GM18505 (cell line): ENCODE data around the gene ACLY.
A peak's percentile ranks its signal among the peaks of the same experiment; 100 is the strongest.
"Not testable (repeated sequence)": the region's sequence is repeated elsewhere in the genome, so short reads cannot be mapped to it uniquely, and the experiment has no call there.

Experiments
- ATAC-seq: cut with Tn5 transposase; IDR thresholded peaks from one replicate; pipeline ENCODE4 v1.9.1; 2021; ENCODE audit not compliant: unreplicated experiment
- POLR2A ChIP-seq: IDR thresholded peaks from 4 replicates; pipeline ENCODE4 v1.6.1; 2011; ENCODE audit warnings: borderline replicate concordance; ENCODE audit not compliant: insufficient read depth, insufficient read length; ENCODE audit errors: extremely low read depth

The ACLY gene

DNA sequence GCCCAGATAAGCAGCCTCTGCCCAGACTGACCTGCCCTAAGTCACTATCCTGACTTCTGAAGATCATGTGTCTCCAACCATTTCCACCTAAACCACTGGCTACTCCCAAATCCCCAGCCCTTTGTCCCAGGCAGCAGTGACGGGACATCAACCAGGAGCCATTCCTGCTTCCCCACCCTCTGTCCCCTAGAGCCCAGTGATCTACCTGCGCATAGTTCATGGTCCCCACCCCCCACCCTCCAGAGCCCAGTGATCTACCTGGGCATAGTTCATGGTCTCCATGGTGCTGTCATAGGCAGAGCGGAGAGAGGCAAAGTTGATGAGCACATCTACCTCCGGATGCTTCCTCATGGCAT is 26.8 kb downstream of the ACLY start:
- no peak for TF ChIP-seq POLR2A
- no peak for ATAC-seq

DNA sequence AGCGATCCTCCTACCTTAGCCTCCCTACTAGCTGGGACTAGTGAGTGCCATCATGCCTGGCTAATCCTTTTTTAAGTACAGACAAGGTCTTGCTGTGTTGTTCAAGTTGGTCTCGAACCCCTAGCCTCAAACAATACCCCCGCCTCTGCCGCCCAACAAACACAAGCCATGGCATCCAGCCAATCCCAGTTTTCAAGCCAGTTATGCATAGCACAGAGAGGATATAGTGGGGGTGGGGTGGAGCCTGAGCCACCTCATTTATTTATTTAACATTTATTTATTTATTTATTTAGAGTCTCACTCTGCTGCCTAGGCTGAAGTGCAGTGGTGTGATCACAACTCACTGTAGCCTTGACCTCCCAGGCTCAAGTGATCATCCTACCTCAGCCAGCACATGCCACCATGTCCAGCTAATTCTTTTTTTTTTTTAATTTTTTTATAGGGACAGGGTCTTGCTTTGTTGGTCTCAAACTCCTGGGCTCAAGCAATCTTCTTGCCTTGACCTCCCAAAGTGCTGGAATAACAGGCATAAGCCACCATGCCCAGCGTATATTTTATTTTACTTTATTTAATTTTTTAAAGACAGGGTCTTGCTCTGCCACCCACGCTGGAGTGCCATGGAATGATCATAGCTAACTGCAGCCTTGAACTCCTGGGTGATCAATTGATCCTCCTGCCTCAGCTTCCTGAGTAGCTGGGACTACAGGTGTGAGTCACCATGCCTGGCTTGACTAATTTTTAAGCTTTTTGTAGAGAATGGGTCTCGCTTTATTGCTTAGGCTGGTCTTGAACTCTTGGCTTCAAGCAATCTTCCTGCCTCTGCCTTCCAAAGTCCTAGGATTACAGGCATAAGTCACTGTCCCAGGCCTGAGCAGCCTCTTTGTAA is 27.4 kb downstream of the ACLY start:
- no peak for ATAC-seq
- TF ChIP-seq POLR2A: no peak

DNA sequence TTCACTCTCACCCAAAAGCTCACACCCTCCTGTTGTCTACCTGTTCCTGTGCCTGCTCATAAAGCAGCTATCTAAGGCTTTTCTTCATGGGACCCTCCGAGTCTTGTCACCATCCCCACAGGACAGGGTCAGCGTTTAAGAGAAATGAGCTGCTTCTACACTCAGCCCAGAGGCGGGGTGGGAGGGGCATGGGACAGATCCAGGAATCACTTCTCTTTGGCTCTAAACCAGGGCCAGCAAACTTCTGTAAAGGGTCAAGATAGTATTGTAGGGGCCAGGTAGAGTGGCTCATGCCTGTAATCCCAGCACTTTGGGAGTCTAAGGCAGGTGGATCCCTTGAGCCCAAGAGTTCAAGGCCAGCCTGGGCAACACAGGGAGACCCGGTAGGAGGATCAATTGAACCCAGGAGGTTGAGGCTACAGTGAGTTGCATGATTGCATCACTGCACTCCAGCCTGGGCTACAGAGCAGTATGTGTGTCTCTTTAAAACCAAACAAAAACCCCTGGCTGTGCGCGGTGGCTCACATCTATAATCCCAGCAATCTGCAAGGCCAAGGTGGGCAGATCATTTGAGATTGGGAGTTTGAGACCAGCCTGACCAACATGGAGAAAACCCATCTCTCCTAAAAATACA is 30.3 kb downstream of the ACLY start:
- ATAC-seq: no peak
- no peak for TF ChIP-seq POLR2A

DNA sequence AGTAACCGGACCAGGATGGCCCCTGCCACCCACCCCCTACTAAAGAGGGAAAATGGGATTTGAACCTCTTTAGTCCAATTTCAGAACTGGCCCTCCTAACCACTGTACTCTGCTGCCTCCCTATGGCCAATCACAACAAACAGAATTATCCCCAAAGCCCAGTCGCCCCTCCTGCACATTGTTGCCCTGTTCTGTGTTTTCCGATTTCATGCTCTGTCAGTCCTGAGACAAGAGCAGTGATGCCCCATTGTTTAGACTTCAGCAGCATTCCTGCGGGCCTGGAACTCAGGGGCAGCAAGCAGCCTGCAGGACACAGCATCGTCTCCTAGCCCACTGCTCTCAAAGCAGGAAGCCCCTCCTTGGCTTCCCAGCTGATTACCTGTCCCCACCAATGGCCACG is 33.0 kb downstream of the ACLY start:
- TF ChIP-seq POLR2A: no peak
- ATAC-seq: no peak

GRCh38 chr17:41882756-41883155 is 36.0 kb downstream of the ACLY start:
- TF ChIP-seq POLR2A: no peak
- no peak for ATAC-seq

- no peak for ATAC-seq
- TF ChIP-seq POLR2A: no peak
Observed at GRCh38 chr17:41880130-41880529, 38.6 kb downstream of the ACLY start.

GRCh38 chr17:41874293-41874670 is 44.5 kb downstream of the ACLY start:
- ATAC-seq: not testable (repeated sequence)

GRCh38 chr17:41873559-41874292 is 45.0 kb downstream of the ACLY start:
- no peak for ATAC-seq
- no peak for TF ChIP-seq POLR2A

DNA sequence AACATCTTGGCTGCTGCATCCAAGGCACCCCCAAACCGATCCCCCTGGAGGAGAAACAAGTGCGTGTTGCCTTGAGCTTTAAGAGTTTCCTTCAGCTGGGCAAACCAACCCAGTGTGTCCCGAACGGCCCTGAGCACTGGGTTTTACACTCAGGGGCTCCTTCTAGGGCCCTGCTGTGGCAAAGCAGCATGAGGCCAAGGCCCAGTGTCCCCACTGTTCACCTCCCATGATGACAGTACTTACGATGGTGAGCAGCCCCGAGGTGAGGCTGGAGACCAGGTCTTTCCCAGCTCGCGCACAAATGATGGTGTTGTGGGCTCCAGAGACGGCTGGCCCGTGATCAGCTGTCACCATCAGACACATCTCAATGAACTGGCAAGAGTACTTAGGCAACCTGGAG is 47.0 kb downstream of the ACLY start:
- TF ChIP-seq POLR2A: no peak
- ATAC-seq: no peak

- ATAC-seq: no peak
- TF ChIP-seq POLR2A: no peak
Observed at GRCh38 chr17:41870627-41871026, 48.1 kb downstream of the ACLY start.

GRCh38 chr17:41870097-41870496 is 48.7 kb downstream of the ACLY start:
- no peak for ATAC-seq
- TF ChIP-seq POLR2A: no peak

- TF ChIP-seq POLR2A: no peak
- ATAC-seq: no peak
Observed at GRCh38 chr17:41869426-41869825, 49.3 kb downstream of the ACLY start.

- no peak for TF ChIP-seq POLR2A
- ATAC-seq: no peak
Observed at GRCh38 chr17:41868568-41868967, 50.2 kb downstream of the ACLY start.

DNA sequence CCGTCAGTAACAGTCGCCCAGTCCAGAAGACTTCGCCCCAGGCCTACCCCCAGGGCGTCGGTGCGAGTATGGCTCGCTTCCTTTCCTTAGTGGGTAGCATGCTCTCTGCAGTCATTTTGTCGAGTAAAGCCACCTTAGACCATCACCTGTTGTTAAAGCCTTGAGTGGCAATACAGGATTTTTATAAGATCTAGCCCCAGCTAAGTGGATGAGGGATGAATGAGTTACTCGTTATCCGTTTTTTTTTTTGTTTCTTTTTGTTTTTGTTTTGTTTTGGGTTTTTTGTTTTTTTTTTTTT is 53.2 kb downstream of the ACLY start:
- no peak for ATAC-seq
- TF ChIP-seq POLR2A: no peak

DNA sequence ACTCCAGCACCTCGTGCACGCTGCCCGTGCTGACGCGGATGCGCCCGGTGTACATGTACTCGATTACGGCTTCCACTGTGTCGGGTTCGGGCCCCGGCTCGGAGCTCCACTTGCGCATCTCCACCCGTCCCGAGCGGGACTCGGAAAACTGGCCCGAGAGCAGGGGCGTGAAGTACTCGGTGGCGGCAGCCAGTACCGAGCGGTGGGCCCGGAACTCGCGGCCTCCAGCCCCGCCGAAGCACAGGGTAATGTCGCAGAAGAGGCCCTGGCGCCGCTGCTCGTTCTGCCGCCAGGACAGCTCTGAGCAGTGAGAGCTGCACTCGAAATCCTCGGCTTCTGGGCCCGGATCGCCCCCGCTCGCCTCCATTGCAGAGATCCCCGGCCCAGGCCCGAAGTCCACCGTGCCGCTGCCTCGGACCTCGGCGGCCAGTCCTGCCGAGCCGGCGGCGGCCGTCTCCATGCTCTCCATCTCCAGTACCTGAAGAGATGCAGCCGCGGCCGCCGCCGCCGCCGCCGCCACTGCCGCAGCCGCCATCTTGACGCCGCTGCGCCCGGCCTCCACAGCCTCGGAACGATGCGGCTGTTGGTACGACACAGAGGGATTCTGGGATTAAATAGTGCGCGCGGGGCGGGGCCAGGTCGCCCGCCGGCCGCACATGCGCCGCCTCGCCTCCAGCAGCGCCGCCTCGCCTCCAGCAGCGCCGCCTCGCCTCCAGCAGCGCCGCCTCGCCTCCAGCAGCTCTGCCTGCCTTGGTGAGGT is 53.7 kb downstream of the ACLY start, which contains the start of gene KLHL11:
Gene KLHL11 (minus strand): TSS at position 588 of the 760 bp plus-strand sequence. CDS start 53 bp downstream, at position 535.
- peak; percentile 91 for ATAC-seq
- TF ChIP-seq POLR2A: peak; percentile 88
